A204.1 (cell line): ENCODE data around the gene ATF7IP2.

Experiments
- FAIRE-seq: peaks from 2 replicates; lab custom pipeline; 2012; peaks lifted over from hg19 to GRCh38; lab: Jason Lieb, UNC

ATF7IP2 gene

DNA sequence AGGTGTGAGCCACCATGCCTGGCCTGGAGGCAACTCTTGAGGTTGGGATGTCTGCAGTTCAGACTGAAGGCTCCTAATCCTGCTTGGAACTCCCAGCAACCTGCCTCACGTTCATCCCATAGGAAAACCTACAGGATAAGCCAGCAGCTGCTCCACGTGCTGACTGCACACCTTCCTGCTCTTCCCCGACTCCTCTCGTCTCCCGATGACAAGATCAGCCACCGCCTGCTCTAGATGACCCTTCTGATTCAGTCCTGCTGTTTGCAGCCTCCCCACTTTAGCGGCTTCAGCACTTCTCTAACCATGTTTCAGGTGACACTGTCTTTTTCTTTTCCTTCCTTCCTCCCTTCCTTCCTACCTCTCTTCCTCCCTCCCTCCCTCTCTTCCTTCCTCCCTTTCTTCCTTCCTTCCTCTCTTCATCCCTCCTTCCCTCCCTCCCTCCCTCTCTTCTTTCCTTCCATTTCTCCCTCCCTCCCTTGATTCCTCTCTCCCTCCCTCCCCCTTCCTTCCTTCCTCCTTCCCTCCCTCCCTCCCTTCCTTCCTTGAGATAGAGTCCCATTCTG lies 132.7 kb downstream of the ATF7IP2 start:
- FAIRE-seq, result no peak

DNA sequence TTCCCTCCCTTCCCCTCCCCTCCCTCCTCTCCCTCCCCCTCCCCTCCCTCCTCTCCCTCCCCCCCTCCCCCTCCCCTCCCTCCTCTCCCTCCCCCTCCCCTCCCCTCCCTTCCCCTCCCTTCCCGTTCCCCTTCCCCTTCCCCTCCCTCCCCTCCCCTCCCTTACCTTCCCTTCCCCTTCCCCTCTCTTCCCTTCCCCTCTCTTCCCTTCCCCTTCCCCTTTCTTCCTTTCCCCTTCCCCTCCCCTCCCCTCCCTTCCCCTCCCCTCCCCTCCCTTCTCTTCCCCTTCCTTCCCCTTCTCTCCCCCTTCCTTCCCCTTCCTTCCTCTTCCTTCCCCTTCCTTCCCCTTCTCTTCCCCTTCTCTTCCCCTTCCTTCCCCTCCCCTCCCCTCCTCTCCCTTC lies 133.4 kb downstream of the ATF7IP2 start:
- no peak for FAIRE-seq

- FAIRE-seq, result no peak
Measured at GRCh38 chr16:10519929-10520868, 134.3 kb downstream of the ATF7IP2 start.

GRCh38 chr16:10520869-10521578 lies 135.2 kb downstream of the ATF7IP2 start:
- no peak for FAIRE-seq

DNA sequence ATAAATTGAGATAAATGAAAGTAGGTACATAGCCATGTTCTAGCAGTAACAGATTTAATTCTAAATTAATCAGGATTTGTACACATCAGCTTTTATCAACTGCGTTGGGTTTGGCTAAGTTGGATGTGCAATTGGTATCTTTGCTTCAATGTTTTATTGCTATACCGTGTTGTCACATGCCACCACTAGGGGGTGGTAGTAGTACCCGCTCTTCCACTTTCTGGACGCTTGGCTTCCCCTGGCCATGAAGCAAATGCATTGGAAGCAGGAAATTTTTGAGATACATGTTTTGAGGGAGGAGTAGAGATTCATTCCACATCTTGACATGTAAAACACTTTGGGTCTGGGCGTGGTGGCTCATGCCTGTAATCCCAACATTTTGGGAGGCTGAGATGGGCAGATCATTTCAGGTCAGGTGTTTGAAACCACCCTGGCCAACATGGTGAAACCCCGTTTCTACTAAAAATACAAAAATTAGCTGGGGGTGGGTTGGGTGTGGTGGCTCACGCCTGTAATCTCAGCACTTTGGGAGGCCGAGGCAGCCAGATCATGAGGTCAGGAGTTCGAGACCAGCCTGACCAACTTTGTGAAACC lies 135.9 kb downstream of the ATF7IP2 start:
- peak; percentile 46 for FAIRE-seq

- no peak for FAIRE-seq
Measured at GRCh38 chr16:10522966-10523365, 137.1 kb downstream of the ATF7IP2 start.

DNA sequence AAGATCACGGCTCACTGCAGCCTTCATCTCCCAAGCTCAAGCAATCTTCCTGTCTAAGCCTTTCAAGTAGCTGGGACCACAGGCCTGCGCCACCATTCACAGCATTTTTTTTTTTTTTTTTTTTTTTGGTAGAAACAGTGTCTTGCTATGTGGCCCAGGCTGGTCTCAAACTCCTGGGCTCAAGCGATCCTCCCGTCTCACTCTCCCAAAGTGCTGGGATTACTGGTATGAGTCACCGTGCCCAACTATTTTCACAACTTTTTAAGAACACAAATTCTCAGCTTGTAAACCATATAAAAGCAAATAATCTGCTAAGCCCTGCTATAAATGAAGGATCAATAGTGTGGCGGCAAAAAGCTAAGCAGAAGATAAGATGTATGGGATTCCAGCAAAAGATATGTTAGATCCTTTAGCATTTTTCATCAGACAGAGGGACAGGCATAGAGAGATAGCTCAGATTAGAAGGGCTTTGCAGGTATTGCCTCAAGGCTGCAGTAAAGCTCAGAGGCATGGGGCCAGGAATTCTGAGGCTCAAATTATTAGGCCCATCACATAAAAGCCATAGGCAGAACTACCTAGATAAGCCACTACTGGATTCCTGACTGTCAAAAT lies 139.5 kb downstream of the ATF7IP2 start:
- no peak for FAIRE-seq

DNA sequence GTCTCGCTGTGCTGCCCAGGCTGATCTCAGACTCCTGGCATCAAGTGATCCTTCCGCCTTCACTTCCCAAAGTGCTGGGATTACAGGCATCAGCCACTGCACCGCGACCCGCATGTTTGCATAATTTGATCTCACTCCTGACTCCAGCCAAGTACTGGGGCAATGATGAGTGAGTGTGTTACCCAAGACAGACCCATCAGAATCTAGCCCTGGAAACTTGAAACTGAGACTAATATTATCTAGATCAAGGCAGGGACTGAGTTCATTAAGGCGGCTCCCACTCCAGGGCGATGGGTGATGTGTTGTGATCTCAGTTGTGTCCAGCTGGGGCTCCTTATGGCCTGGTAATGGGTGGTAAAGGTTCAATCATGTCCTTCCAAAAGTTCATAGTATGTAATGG lies 141.1 kb downstream of the ATF7IP2 start:
- FAIRE-seq, result no peak

GRCh38 chr16:10528635-10529034 lies 142.8 kb downstream of the ATF7IP2 start:
- FAIRE-seq, result no peak

- FAIRE-seq, result no peak
Measured at GRCh38 chr16:10529895-10530669, 144.2 kb downstream of the ATF7IP2 start.

DNA sequence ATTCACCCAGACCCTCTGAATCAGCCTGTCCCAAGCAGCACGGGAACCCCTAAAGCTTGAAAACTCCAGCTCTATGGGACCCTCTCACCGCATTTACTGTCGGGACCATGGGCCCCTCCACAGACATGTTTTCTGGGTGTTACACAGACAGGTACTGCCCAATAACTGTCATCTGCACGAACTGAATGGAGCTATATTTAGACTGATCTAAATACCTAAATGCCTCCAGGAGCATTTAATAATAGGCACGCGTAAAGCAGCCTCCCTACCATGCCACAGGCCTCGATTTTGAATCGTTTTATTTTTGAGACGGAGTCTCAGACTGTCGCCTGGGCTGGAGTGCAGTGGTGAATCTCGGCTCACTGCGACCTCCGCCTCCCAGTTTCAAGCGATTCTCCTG lies 144.8 kb downstream of the ATF7IP2 start:
- FAIRE-seq, result no peak

- FAIRE-seq, result no peak
Measured at GRCh38 chr16:10531582-10531981, 145.7 kb downstream of the ATF7IP2 start.
